Ecto neural progenitor cell (in vitro differentiated cells): ENCODE measurements around the gene EMSY.
"Not testable (repeated sequence)": the region's sequence is repeated elsewhere in the genome, so short reads cannot be mapped to it uniquely, and the experiment has no call there.

ENCODE experiments used
- DNase-seq: peaks from one replicate; pipeline ENCODE4 v3.0.0-alpha.2; 2018; ENCODE audit warnings: low spot score

The EMSY gene

DNA sequence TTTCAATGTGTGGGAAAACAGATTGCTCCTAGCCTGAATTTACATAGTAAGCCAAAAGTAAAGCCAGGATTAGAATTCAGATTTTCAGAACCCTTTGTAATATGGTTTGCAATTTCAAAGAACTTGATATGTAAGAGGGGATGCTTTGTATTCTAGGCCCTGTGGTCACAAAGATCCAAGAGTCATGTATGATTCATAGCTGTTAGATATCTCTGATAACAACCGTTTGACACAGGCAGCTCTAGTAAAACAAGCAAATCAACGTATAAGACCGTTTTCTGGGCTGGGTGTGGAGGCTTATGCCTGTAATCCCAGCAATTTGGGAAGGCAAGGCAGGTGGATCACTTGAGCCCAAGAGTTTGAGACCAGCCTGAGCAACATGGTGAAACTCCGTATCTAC lies 79.6 kb downstream of the EMSY start:
- DNase-seq = no peak

- DNase-seq = no peak
Measured at GRCh38 chr11:76524919-76525318, 80.1 kb downstream of the EMSY start.

GRCh38 chr11:76526878-76527277 lies 82.1 kb downstream of the EMSY start:
- DNase-seq = no peak

GRCh38 chr11:76542436-76542835 lies 97.6 kb downstream of the EMSY start:
- no peak for DNase-seq

GRCh38 chr11:76543006-76543703 lies 98.3 kb downstream of the EMSY start:
- no peak for DNase-seq

DNA sequence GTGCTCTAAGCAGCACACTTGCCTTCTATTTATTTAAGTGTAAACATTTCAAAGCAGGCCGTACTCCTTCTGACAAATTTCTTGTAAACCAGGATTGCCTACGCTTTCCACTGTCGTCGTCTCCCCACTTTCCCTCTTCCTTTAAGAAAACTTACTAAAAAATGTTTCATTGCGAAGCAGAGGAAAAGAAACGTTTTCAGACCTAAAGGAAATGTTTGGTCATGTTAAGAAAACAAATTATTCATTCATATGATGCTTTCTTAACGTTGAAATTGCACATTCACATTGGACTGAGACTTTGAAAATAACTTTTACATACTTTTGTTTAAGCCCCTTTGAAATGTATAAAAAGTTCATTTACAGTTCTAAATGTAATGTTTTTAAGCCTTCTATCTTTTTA lies 106.0 kb downstream of the EMSY start:
- DNase-seq = no peak

DNA sequence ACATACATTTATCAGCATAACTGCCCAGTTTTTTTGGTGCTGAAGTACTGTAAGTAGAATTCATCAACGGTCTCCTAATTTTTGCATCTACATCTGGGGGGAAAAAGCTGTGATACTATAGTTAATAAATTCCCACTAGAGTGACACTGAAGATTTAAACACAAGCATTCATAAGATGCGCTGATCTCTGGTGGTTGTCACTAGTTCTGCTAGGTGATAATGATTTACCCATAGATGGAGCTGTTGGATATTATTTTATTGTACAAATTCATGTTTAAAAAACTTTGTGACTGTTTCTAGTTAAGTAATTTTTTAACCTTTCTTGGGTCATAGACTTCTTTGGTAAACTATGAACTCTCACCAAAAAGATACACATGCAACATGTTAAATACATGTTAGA lies 106.6 kb downstream of the EMSY start:
- DNase-seq = no peak

DNA sequence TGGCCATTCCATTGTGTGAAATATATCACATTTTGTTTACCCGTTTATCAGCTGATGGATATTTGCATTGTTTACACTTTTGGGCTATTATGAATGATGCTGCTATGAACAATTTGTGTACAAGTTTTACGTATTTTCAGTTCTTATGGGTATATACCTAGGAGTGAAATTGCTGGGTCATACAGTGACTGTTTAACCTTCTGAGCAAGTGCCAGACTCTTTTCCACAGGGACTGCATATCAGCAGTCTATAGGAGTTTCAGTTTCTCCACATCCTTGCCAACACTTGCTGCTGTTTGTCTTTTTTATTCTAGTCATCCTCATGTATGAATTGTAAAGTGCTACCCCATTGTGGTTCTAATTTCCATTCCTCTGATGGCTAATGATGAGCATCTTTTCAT lies 108.2 kb downstream of the EMSY start:
- DNase-seq = no peak

DNA sequence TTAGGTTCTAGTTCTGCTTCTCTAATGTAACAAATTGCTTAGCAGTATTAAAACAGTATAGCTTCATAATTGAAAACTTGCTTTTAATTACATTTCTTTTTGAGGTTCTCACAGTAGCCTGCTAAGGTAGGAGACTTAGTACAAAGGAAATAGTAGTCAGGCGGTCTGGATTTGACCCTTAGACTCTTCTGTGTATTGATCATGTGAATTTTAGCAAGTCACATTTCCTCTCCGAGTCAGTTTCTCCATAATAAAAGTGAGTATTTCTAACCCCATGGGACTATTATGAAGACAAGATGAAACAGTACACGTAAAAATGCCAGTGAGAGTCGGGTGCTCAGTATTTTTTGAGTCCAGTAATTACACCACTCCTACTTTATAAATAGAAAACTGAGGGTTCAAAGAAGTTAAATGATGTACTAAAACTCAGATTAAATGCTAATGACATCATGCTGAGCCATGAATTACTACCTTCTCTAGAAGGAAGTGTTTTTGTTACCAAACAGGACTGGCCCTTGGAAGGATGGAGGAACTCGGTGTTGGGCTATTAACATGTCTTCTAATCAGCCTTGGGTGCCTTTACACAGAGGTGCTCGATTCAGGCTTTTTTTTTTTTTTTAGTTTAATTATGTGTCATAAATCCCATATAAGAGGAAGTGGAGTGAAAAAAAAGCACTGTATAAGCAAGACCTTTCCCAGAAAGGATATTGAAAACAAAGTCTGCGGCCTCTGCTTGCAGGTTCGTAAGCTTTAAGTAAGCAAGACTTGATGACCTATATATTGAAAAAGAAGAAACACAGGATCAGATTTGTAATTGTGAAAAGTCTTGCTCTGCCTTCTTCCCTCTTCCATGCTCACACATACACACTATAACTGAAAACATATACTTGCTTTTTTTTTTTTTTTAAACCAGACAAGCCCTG lies 109.0 kb downstream of the EMSY start:
- DNase-seq = no peak

DNA sequence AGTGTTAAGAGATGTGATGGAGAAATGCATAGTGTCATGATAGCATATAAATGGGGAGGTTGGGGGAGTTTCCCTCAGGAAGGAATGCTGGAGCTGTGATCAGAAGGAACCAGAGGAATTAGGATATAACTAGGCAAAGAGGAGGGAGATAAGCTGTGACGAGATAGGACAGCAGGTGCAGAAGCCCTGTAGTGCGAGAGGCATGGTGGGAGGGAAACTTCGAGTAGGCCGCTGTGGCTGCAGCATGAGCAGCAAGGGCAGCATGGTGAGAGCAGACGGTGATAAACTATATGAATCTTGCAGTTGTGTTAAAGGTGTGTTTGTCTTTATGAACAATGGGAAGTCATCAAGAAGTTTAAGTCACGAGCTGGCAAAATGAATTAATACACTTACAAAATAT lies 109.9 kb downstream of the EMSY start:
- no peak for DNase-seq

DNA sequence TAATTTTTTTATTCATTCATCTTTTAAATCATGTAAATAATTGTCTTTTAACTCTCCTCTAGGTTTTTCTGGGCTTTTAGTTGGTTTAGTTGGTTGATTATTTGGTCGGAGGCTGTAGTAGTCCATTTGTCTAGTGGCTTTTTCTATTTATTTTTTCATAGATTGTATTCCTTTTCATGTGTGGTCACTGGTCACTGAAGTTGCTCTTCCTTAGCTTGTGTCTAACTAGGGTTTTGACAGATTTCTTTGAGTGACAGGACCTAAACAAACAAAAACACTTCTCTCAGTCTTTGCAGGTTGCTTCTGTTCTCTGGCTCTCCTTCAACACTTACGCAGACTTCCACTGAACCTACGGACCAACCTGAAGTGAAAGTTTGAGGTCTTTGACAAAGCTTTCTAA lies 112.6 kb downstream of the EMSY start:
- no peak for DNase-seq

GRCh38 chr11:76558473-76558872 lies 113.7 kb downstream of the EMSY start:
- DNase-seq = no peak

- no peak for DNase-seq
Measured at GRCh38 chr11:76558891-76559290, 114.1 kb downstream of the EMSY start.

GRCh38 chr11:76559346-76559745 lies 114.5 kb downstream of the EMSY start:
- DNase-seq = no peak

DNA sequence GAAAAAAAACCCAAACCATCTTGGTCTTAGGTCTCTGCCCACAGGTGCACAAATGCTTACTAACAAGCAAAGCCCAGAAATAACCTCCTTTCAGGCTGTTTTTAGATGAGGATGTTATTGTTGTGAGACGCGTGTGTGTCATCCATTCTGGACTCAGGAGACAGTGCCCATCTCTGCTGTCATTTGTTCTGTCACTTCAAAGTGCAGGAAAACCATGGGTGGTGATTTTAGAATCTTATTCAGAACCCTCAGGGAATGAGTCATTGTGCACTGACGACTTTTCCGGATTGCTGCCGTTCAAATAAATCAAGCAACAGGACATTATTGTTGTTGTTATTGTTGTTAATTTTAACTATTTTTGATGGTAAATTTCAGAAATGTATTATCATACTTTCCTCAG lies 115.4 kb downstream of the EMSY start:
- no peak for DNase-seq

- no peak for DNase-seq
Measured at GRCh38 chr11:76561245-76561644, 116.4 kb downstream of the EMSY start.

GRCh38 chr11:76562541-76562940 lies 117.7 kb downstream of the EMSY start:
- no peak for DNase-seq

GRCh38 chr11:76564364-76564763 lies 119.5 kb downstream of the EMSY start:
- DNase-seq = no peak

DNA sequence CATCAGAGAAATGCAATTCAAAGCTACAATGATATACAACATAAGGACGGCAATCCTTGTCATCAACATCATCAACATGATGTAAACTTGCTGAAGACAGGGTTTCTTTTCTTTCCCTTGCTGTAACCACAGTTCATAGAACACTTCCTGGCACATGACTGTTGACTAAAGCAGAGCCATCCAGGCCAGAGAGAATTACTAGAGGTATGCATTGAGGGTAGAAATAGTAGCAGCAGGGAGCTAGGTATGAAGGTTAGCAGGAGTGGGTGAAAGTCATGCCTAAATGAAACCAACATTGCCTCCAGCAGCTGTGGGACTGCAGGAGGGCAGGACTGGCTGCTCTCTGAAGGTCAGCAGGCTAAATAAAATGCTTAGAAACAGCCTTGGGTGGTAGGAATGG lies 122.0 kb downstream of the EMSY start:
- no peak for DNase-seq

DNA sequence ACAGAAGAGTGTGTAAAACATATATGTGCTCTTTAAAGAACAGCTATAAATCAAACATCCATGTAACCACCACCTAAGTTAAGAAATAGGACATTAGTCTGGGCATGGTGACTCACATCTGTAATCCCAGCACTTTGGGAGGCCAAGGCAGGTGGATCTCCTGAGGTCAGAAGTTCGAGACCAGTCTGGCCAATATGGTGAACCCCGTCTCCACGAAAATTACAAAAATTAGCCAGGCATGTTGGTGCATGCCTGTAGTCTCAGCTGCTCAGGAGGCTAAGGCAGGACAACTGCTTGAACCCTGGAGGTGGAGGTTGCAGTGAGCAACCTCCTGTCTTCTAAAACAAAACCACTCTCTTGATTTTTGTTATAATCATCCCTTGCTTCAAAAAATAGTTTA lies 122.4 kb downstream of the EMSY start:
- no peak for DNase-seq

GRCh38 chr11:76568139-76568538 lies 123.3 kb downstream of the EMSY start:
- DNase-seq = no peak

GRCh38 chr11:76568621-76569020 lies 123.8 kb downstream of the EMSY start:
- DNase-seq = no peak

DNA sequence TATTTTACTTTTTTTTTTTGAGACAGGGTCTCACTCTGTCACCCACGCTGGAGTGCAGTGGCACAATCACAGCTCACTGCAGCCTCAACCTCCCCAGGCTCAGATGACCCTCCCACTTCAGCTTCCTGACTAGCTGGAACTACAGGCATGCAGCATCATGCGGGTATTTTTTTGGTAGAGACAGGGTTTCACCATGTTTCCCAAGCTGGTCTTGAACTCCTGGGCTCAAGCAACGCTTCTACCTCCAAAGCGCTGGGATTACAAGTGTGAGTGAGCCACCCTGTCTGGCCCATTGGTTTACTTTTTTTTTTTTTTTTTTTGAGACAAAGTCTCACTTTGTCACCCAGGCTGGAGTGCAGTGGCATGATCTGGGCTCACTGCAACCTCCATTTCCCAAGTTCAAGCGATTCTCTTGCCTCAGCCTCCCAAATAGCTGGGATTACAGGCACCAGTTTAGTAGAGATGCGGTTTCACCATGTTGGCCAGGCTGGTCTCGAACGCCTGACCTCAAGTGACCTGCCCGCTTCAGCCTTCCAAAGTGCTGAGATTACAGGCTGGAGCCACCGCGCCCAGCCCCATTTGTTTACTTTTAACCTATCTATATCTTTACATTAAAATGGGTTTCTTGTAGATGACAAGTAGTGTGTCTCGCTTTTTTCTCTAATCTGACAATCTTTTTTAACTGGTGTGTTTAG lies 127.5 kb downstream of the EMSY start:
- not testable (repeated sequence) for DNase-seq
